ENCODE data around the gene TNNI2.

The TNNI2 gene

DNA sequence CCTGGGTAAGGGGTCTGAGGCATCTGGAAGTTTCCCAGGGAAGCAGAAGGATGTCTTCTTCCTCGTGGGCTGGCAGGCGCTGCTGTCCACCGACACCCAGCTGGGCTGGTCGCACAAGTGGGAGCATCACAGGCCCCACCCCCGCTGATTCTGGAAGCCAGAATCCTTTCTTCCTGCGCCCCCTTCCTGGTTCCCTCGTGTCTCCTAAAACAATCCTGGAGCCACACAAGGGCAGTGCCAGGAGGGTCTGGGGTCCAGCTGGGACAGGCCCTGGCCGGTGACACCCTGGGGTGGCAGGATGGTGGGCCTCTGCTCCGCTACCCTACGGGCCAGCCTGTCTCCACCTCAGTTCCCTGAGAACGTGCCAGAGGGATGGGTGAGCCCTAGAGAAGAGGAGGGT lies 18.3 kb downstream of the TNNI2 start:
- TF ChIP-seq, protein P1, sequence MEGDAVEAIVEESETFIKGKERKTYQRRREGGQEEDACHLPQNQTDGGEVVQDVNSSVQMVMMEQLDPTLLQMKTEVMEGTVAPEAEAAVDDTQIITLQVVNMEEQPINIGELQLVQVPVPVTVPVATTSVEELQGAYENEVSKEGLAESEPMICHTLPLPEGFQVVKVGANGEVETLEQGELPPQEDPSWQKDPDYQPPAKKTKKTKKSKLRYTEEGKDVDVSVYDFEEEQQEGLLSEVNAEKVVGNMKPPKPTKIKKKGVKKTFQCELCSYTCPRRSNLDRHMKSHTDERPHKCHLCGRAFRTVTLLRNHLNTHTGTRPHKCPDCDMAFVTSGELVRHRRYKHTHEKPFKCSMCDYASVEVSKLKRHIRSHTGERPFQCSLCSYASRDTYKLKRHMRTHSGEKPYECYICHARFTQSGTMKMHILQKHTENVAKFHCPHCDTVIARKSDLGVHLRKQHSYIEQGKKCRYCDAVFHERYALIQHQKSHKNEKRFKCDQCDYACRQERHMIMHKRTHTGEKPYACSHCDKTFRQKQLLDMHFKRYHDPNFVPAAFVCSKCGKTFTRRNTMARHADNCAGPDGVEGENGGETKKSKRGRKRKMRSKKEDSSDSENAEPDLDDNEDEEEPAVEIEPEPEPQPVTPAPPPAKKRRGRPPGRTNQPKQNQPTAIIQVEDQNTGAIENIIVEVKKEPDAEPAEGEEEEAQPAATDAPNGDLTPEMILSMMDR (IDR thresholded peaks at IDR 0.05; ENCODE audit: low read depth, low read length): no peak

GRCh38 chr11:1858154-1858553 lies 19.4 kb downstream of the TNNI2 start:
- no peak for DNase-seq (ENCODE audit: extremely low read depth, low read depth)
- TF ChIP-seq, protein P1 (IDR thresholded peaks at IDR 0.05; ENCODE audit: low read depth, low read length): no peak

More for the DNA sequence above, 18.3 kb downstream of the TNNI2 start:
- no peak for DNase-seq (ENCODE audit: extremely low read depth, low read depth)

DNA sequence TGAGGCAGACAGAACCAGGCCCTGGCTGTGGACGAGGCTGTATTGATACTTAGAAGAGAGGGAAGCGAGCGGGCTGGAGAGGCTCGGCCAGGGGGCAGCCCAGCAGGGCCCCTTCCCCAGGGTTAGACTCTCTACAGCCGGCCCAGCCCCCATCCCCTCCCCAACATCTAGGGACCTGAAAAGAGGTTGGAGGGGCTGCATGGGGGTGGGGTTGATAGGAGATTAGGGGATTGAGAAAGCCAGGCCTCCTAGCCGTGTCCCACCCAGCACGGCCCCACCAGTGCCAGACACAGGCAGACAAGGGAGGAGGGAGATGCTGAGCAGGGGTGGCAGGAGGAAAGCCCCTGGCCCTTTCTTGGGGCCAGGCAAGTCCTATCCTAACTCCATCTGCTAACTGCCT lies 19.8 kb downstream of the TNNI2 start:
- TF ChIP-seq, protein P1 (IDR thresholded peaks at IDR 0.05; ENCODE audit: low read depth, low read length): no peak
- no peak for DNase-seq (ENCODE audit: extremely low read depth, low read depth)

DNA sequence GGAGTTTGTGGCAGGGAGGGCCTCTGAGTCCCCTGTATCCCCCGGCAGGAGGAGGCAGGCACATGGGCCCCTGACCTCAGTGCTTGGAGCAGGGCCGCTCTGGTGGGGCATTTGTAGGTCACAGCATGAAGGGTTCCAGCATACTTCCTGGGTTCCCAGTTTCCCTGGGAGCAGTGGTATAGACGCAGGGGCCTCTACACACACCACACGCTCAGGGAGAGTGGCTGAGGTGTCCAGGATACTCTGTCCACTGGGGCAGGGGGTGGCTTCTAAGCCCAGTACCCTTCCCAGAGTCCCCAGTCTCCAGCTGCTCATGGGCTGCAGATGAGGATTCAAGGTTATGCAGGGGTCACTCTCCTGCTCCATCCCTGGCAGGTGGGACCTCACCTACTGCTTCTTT lies 20.2 kb downstream of the TNNI2 start:
- no peak for DNase-seq (ENCODE audit: extremely low read depth, low read depth)
- TF ChIP-seq, protein P1 (IDR thresholded peaks at IDR 0.05; ENCODE audit: low read depth, low read length): no peak

GRCh38 chr11:1860108-1860507 lies 21.3 kb downstream of the TNNI2 start:
- TF ChIP-seq, protein P1 (IDR thresholded peaks at IDR 0.05; ENCODE audit: low read depth, low read length): no peak
- no peak for DNase-seq (ENCODE audit: extremely low read depth, low read depth)

DNA sequence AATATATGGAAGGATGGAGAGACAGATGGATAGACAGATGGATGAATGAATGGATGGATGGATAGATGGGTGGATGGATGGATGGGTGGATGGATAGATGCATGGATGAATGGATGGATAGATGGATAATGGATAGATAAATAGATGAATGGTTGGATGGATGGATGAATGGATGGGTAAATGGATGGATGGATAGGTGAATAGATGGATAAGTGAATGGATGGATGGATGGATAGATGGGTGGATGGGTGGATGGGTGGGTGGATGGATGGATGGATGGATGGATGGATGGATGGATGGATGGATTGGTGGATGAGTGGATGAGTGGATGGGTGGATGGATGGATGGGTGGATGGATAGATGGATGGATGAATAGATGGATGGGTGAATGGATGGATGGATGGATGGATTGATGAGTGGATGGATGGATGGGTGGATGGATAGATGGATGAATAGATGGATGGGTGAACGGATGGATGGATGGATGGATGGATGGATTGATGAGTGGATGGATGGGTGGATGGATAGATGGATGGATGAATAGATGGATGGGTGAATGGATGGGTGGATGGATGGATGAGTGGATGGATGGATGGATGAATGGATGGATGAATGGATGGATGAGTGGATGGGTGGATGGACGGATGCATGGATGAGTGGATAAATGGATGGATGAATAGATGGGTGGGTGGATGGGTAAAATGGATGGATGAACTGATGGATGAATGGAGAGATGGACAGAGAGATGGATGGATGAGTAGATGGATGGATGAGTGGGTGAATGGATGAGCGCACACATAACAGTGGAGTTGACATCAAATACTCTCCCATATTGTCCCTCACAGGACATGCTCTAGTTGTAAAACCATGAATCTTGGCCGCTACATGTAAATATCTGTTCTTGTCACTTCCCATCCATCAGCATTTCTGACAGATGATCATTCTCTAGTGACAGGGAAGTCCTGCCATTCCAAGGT lies 22.9 kb downstream of the TNNI2 start:
- TF ChIP-seq, protein P1 (IDR thresholded peaks at IDR 0.05; ENCODE audit: low read depth, low read length): no peak
- DNase-seq (ENCODE audit: extremely low read depth, low read depth): no peak

DNA sequence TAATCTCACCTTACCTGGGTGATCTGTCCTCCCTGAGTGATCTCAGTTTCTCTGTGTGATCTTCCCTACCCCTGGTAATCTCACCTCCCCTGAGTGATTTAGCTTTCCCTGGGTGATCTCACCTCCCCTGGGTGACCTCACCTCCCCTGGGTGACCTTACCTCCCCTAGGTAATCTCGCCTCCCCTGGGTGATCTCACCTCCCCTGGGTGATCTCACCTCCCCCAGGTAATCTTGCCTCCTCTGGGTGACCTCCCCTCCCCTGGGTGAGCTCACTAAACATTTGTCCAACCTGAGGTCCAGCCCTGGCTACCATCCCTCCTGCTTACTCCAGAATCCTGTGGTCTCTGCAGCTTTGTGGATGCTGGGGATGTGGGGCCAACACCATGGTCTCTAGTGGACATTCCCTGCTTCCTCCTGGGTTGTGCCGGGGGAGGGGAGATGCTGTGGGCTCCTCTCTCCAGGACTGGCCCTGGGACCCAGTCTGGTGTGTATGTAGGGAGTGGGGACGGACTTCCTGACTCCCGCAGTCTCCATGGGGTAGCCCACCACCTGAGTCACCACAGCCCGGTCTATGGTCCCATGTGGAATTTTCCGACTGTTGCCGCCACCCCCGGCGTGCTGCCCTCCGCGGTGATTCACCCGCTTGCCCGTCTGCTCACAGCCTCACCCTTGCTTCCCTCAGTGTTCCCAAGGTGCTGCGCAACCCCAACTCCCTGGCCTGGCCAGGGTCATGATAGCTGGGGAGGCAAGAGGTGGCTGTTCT lies 24.0 kb downstream of the TNNI2 start:
- TF ChIP-seq, protein P1 (IDR thresholded peaks at IDR 0.05; ENCODE audit: low read depth, low read length): no peak
- DNase-seq (ENCODE audit: extremely low read depth, low read depth): no peak

All from AG09319 (cell line).